ENCODE results near the gene CCDC12.

CCDC12 gene

GRCh38 chr3:47007482-47008233 is 31.1 kb upstream of the CCDC12 start:
- DNase-seq, result no peak

DNA sequence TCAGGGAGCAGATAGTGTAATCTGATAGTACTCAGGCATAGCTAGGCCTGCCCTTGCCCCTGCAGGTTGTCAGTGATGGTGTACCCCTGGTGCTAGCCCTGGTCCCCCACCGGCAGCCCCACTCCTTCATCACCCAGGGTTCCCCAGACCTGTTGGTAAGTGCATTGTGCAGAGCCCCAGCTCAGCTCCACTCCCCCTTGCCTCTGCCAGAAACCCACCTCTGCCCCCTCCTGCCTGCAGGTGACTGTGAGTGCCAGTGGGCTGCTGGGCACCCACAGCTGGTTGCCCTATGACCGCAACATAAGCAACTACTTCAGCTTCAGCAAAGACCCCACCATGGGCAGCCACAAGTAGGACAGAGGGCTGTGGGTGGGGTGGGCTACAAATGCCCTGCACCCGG is 30.5 kb upstream of the CCDC12 start:
- DNase-seq, result no peak

DNA sequence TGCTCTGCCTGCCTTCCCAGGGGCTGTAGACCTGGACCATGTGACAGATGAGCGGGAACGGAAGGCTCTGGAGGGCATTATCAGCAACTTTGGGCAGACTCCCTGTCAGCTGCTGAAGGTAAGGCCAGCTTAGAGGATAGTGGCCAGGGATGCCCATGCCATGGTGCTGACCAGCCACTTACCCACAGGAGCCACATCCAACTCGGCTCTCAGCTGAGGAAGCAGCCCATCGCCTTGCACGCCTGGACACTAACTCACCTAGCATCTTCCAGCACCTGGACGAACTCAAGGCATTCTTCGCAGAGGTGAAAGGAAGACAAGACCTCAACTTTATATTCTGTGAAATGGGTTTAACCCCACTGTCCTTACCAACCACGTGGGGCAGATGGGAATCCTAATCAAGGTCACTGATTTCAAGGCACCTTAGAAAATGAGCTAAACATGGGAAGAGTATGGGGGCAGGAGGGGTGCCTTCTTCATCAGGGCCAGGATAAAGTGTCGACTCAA is 29.7 kb upstream of the CCDC12 start:
- no peak for DNase-seq

DNA sequence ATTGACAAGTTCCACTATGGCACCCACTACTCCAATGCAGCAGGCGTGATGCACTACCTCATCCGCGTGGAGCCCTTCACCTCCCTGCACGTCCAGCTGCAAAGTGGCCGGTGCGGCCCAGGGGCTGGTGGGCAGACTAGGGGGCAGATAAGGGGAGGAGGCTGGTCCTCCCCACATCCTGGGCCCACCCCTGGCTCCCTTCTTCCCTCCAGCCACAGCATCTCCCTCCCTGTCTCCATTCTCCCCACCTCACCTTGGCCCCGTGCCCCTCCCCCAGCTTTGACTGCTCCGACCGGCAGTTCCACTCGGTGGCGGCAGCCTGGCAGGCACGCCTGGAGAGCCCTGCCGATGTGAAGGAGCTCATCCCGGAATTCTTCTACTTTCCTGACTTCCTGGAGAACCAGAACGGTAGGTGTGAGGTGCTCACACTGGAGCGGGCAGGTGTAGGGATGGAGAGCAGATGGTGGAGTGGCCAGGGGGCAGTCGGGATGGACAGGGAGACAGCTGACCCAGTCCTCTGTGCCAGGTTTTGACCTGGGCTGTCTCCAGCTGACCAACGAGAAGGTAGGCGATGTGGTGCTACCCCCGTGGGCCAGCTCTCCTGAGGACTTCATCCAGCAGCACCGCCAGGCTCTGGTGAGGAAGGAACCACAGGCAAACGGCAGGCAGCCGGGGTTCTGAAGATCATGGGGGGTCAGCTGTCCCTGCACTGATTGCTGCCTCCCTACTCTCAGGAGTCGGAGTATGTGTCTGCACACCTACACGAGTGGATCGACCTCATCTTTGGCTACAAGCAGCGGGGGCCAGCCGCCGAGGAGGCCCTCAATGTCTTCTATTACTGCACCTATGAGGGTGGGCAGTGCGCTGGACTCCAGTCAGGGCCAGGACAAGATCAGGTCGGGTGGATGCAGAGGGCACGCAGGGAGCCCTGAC is 28.9 kb upstream of the CCDC12 start:
- DNase-seq, result no peak

DNA sequence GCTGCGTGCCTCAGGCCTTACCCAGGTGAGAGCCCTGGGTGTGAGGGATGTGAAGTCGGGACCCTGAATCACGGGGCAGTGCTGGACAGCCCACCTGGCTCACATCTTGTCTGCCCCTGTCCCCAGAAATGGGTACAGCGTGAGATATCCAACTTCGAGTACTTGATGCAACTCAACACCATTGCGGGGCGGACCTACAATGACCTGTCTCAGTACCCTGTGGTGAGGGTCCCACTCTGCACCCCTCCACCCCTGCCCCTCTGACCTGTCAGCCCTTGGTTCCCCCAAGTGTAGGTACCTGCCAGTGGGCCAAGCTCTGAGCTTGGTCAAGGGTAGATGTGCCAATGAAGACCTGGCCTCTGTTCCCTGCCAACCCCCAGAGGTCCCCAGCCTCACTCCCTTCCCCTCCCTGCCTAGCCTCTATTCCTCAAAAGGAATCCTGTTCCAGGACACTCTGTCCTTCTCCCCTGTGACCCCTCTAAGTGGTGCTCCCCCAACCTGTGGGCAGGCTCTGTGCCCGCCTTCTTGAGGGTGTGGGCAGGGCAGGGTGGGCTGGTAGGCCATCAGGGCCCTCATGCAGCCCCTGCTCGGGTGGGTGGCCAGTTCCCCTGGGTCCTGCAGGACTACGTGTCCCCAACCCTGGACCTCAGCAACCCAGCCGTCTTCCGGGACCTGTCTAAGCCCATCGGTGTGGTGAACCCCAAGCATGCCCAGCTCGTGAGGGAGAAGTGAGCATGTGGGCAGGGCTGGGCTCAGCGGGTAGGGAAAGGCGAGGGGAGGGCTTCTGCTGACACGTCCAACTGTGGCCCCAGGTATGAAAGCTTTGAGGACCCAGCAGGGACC is 28.0 kb upstream of the CCDC12 start:
- DNase-seq, result no peak

- DNase-seq, result no peak
Measured at GRCh38 chr3:47003461-47004368, 27.2 kb upstream of the CCDC12 start.

- DNase-seq, result no peak
Measured at GRCh38 chr3:47003056-47003410, 26.5 kb upstream of the CCDC12 start.

DNA sequence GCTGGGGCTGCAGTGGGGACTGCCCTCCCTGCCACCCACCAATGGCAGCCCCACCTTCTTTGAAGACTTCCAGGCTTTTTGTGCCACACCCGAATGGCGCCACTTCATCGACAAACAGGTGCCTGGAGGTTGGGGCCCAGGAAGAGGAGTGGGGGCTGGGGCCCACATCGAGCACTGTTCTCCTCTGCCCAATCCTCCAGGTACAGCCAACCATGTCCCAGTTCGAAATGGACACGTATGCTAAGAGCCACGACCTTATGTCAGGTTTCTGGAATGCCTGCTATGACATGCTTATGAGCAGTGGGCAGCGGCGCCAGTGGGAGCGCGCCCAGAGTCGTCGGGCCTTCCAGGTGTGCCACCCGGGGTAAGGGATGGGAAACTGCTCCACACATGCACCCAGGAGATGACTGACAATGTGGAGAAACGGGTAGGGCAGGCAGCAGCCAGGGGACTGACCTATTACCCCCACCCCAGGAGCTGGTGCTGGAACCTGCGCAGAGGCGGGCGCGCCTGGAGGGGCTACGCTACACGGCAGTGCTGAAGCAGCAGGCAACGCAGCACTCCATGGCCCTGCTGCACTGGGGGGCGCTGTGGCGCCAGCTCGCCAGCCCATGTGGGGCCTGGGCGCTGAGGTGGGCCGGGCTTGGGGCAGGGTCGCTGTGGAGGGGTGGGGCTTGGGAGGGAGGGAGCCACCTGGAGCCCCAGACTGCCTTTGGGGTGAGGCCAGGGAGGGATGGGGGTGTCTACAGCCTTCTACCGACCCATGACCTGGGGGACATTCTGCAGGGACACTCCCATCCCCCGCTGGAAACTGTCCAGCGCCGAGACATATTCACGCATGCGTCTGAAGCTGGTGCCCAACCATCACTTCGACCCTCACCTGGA is 25.9 kb upstream of the CCDC12 start:
- no peak for DNase-seq

- DNase-seq, result no peak
Measured at GRCh38 chr3:47001731-47002170, 25.2 kb upstream of the CCDC12 start.

DNA sequence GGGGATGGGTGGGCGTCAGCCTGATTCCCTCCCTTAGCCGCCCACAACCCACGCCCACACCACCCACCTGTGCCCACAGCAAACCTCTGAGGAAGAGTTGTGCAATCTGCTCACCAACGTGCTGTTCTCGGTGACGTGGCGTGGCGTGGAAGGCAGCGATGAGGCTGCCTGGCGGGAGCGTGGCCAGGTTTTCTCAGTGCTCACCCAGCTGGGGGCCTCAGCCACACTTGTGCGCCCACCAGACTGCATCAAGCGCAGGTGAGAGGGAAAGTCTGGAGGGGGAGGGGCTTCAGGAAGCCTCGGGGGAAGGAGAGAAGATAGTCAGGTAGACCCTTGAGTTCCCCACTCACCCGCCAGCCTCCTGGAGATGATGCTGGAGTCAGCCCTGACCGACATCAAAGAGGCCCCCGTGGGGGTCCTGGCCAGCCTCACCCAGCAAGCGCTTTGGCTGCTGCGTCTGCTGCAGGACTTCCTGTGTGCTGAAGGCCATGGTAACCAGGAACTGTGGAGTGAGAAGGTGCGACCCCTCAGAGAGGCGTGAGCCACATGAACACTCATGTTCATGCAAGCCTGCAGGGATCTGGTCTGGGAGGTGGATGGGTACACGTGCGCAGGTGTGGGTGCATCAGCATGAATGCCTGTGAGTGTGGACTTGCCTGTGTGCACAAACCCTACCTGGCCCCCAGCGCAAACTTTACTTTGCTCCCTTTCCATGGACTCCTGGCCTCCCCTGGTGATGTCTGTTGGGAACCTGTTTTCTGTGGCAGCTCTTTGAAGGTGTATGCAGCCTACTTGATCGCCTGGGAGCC is 24.6 kb upstream of the CCDC12 start:
- DNase-seq, result no peak

DNA sequence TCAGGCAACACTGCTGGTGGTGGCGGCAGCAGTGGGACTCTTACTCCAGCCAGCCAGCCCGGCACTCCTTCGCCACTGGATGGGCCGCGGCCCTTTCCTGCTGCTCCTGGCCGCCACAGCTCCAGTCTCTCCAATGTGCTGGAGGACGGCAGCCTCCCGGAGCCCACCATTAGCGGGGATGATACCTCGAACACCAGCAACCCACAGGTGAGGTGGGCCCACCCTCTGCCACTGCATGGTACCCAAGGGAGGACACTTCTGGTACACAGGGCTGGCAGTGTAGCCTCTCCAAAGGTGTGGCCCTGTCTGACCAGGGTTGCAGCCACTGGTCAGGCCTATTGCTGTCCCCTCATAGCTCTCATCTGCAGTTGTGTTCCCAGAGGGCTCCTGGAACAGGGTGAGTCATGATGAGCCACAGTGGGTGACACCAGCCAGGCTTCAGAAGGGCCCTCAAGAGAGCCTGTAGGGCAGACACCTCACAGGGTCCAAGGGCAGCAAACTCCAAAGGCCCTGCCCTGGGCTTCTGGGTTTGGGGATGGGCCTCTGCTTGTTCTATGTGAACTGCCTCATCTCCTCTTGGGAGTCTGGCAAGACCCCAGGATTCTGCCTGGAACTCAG is 23.8 kb upstream of the CCDC12 start:
- DNase-seq, result no peak

DNA sequence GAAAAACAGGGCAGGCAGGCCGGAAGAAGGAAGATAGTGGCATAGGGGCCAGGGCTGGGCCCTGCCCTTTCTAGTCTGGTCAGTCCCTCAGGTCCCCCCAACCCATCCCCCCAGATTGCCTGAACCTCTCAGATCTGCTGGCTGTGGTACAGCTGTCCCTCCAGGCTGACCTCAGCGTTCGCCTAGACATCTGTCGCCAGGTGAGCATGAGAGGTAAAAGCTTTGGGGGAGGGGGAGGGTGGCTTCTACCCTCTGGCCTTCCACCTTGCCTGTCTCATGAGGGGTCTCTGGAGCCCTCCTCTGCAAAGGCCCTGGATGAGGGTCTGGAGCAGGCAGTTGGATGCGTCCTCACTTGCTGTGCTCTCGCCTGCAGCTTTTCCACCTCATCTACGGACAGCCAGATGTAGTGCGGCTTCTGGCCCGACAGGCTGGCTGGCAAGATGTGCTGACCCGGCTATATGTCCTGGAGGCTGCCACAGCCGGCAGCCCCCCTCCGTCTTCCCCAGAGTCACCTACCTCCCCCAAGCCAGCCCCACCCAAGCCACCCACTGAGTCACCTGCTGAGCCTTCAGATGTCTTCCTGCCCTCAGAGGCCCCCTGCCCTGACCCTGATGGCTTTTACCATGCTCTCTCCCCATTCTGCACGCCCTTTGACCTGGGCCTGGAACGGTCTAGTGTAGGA is 23.1 kb upstream of the CCDC12 start:
- DNase-seq, result no peak

- DNase-seq, result no peak
Measured at GRCh38 chr3:46998852-46999515, 22.4 kb upstream of the CCDC12 start.

- peak; percentile 34 to 65 for DNase-seq
Measured at GRCh38 chr3:46998121-46998851, 21.7 kb upstream of the CCDC12 start.

DNA sequence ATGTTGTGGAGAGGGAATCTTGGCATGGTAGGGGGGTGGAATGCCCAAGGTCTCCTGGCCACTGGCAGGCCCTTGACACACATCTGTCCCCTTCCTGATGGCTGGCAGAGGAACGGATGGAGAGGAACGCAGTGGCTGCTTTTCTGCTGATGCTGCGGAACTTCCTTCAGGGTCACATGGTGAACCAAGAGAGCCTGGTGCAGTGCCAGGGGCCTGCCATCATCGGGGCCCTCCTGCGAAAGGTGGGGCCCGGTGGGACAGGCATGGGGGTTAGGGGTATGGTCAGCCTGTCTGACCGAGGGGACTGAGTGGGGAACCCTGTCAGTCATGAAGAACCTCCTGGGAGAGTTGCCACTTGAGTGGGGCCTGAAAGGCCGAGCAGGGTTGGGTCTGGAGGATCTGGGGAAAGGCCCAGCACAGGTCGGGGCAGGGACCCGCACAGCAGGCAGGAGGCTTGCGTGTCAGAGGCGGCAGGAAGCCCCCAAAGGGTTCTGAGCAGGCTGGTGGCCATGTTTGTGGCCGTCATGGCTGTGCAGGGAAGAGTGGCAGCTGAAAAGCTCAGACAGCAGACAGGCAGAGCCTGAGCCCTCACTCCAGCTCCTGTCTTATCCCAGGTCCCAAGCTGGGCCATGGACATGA is 21.0 kb upstream of the CCDC12 start:
- no peak for DNase-seq

DNA sequence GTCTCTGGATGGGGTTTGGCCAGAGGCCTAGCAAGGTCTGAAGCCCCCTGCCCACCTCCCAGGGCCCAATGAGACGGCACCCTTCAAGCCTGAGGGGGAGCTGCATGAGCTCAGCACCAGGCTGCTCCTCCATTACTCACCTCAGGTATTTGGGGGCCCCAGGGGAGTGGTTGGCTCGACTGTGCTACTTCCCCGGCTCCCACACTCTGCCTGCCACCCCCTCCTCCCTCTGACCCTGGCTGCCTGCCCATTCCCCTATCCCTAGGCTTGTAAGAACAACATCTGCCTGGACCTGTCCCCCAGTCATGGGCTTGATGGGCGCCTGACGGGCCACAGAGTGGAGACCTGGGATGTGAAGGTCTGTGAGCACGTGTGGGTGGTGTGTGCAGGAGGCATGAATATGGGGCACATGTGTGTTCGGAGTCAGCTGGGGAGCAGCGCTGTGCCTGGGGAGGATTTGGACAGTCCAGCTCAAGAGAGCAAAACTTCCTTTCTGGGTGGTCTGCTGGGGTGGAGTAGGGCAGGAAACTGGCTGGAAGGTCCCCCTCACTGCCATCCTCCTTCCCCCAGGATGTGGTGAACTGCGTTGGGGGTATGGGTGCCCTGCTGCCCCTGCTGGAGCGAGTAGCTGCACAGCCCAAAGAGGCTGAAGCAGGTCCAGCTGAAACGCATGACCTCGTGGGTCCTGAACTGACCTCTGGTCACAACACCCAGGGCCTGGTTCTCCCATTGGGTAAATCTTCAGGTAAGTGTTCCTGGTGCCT is 20.3 kb upstream of the CCDC12 start:
- DNase-seq, result no peak
